ENCODE data around the gene MXD4. TPM values are rescaled to one million over a fixed set of nuclear protein-coding genes. Genes with fewer than 3 reads are reported as not detected.

Gene MXD4
- polyA plus RNA-seq, 1 of the 3 experiments (the other 2 are of a cell fraction), result 38.6 TPM

DNA sequence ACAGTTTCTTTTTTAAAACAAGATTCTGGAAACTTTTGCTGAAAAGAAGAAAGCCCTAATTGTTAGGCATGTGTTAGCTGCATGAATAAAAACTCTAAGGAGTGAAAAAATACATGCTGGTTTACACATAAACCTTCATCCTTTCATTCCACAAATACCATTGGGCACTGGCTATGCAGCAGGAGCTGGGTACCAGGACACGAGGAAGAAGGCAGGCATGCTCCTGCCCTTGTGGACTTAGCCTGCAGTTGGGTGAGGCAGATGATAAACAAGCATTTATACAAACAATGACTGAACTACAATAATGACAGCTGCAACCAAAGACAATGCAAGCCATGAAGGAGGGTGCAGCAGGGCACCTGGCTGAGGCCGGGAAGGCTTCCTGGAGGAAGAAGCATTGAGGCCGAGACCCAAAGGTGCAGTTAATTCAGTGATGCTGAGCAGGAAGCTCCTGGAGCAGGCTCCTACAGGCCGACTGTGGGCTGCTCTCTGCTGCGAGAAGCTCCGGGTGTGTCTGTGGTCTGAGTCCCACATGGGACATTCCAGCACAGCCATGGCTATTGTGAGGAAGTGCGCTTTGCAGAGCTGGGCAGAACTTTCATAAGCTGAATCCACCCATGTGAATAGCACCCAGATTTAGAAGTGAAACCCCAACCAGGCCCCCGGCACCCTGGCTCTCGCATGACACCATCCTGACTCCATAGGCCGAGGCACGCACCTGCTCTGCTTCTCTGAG is 44.0 kb upstream of the MXD4 start:
- H3K27ac ChIP-seq (ENCODE audit: low read depth in 2 of 2, low read length in 1 of 2), result no peak overlapping the region
- TF ChIP-seq TEAD4 (IDR thresholded peaks at IDR 0.05; ENCODE audit: borderline replicate concordance, insufficient read depth), result no peak
- no peak for TF ChIP-seq TAF1 (IDR thresholded peaks at IDR 0.05; ENCODE audit: borderline replicate concordance, low read depth, low read length)
- no peak for TF ChIP-seq SMC3 (IDR thresholded peaks at IDR 0.05; ENCODE audit: low read depth, low read length)
- no peak for TF ChIP-seq GATA2 (CRISPR knock-in tag; IDR thresholded peaks at IDR 0.05)
- H3F3A ChIP-seq (replicated peaks; ENCODE audit: insufficient read depth), result no peaks in the 10 kb centered on the region
- H3K4me1 ChIP-seq (ENCODE audit: control insufficient read depth in 1 of 2, insufficient read depth in 2 of 2, low read depth in 1 of 2, low read length in 1 of 2), result no peaks in the 10 kb centered on the region
- no peak overlapping the region for H3K9ac ChIP-seq
- H3K4me2 ChIP-seq, result no peak overlapping the region
- no peaks in the 10 kb centered on the region for H3K27me3 ChIP-seq (ENCODE audit: insufficient read depth)
- DNase-seq, result no peak
- 70% methylated on average over 9 of the region's 11 CpGs for WGBS (ENCODE audit: low lambda C conversion rate)
- POLR2A ChIA-PET, result no interaction called here
- H3K79me2 ChIP-seq (ENCODE audit: insufficient read depth), result no peaks in the 10 kb centered on the region
- H4K20me1 ChIP-seq (ENCODE audit: insufficient read depth), result no peaks in the 10 kb centered on the region
- H3K4me3 ChIP-seq (ENCODE audit: low read depth in 2 of 2, low read length in 1 of 2), result no peak overlapping the region
- no peaks in the 10 kb centered on the region for H3K36me3 ChIP-seq (replicated peaks in 1 of 2; ENCODE audit: control insufficient read depth in 1 of 2, insufficient read depth in 2 of 2, low read length in 1 of 2)
- H3K9me3 ChIP-seq, result no peaks in the 10 kb centered on the region; the same call in 1 of the 2 replicates
- no peak overlapping the region for H2AFZ ChIP-seq (ENCODE audit: low read depth)
- CTCF ChIA-PET, result interaction anchor here (0.6 to 1.6 kb wide), 3 partner anchors 13 to 290 kb away, joined by 3 to 4 read pairs (median 3); no protein-coding TSS in a partner anchor
- no peaks in the 10 kb centered on the region for H3K9me2 ChIP-seq

DNA sequence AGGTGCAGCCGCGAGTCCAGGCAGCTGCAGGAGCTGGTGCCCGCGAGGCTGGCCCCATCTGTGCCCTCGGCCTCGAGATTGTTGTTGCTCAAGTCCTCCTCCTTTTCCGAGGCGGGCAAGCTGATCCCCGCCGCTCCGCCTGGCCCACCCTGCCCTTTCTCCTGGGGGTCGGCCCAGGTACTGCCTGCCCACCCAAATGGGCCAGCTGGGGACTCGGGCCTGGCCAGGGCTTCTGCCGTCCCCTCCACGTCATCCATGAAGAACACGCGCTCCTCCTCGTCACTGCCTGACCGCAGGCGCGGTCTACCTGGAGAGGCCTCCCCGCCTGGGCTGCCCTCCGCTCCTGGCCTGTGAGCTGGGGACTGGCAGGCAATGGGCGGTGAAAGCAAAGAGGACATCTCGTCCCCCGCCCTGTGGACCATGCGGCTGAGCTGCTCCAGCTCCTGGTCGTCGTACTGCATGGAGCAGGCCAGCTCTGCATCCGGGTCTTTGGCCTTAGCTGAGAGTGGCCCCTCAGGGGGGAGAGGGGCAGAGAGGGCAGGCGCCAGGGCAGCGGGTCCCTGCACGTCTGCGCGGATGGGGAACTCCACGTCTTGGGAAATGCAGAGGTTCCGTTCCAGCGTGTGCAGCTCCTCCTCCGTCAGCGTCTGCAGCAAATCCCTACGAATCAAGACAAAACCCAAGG is 43.1 kb upstream of the MXD4 start:
- no peak for DNase-seq
- CTCF ChIA-PET, result interaction anchor here (0.6 to 1.6 kb wide), 2 partner anchors 48 to 289 kb away, joined by 3 to 4 read pairs; no protein-coding TSS in a partner anchor
- no peaks in the 10 kb centered on the region for H3K4me1 ChIP-seq (ENCODE audit: control insufficient read depth in 1 of 2, insufficient read depth in 2 of 2, low read depth in 1 of 2, low read length in 1 of 2)
- no peaks in the 10 kb centered on the region for H4K20me1 ChIP-seq (ENCODE audit: insufficient read depth)
- no peak for TF ChIP-seq ELF1 (IDR thresholded peaks at IDR 0.05)
- no peak for TF ChIP-seq MEF2A (IDR thresholded peaks at IDR 0.05; ENCODE audit: borderline replicate concordance, low read depth)
- no peak for TF ChIP-seq SIN3A (IDR thresholded peaks at IDR 0.05; ENCODE audit: borderline replicate concordance, low read depth, low read length)
- no peak for TF ChIP-seq RAD21 (IDR thresholded peaks at IDR 0.05; ENCODE audit: low read length)
- TF ChIP-seq TAF1 (IDR thresholded peaks at IDR 0.05; ENCODE audit: borderline replicate concordance, low read depth, low read length), result no peak
- TF ChIP-seq, protein P1, sequence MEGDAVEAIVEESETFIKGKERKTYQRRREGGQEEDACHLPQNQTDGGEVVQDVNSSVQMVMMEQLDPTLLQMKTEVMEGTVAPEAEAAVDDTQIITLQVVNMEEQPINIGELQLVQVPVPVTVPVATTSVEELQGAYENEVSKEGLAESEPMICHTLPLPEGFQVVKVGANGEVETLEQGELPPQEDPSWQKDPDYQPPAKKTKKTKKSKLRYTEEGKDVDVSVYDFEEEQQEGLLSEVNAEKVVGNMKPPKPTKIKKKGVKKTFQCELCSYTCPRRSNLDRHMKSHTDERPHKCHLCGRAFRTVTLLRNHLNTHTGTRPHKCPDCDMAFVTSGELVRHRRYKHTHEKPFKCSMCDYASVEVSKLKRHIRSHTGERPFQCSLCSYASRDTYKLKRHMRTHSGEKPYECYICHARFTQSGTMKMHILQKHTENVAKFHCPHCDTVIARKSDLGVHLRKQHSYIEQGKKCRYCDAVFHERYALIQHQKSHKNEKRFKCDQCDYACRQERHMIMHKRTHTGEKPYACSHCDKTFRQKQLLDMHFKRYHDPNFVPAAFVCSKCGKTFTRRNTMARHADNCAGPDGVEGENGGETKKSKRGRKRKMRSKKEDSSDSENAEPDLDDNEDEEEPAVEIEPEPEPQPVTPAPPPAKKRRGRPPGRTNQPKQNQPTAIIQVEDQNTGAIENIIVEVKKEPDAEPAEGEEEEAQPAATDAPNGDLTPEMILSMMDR (IDR thresholded peaks at IDR 0.05), result no peak
- no peak for TF ChIP-seq SMC3 (IDR thresholded peaks at IDR 0.05; ENCODE audit: low read depth, low read length)
- TF ChIP-seq JUND (IDR thresholded peaks at IDR 0.05), result no peak
- TF ChIP-seq, protein P2, sequence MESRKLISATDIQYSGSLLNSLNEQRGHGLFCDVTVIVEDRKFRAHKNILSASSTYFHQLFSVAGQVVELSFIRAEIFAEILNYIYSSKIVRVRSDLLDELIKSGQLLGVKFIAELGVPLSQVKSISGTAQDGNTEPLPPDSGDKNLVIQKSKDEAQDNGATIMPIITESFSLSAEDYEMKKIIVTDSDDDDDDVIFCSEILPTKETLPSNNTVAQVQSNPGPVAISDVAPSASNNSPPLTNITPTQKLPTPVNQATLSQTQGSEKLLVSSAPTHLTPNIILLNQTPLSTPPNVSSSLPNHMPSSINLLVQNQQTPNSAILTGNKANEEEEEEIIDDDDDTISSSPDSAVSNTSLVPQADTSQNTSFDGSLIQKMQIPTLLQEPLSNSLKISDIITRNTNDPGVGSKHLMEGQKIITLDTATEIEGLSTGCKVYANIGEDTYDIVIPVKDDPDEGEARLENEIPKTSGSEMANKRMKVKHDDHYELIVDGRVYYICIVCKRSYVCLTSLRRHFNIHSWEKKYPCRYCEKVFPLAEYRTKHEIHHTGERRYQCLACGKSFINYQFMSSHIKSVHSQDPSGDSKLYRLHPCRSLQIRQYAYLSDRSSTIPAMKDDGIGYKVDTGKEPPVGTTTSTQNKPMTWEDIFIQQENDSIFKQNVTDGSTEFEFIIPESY (IDR thresholded peaks at IDR 0.05; ENCODE audit: borderline replicate concordance, low read depth), result no peak
- no peak for TF ChIP-seq EZH2phosphoT487 (IDR thresholded peaks at IDR 0.05; ENCODE audit: borderline replicate concordance, low read depth)
- no peak for TF ChIP-seq RFX5 (IDR thresholded peaks at IDR 0.05; ENCODE audit: low read length)
- TF ChIP-seq, protein P3, sequence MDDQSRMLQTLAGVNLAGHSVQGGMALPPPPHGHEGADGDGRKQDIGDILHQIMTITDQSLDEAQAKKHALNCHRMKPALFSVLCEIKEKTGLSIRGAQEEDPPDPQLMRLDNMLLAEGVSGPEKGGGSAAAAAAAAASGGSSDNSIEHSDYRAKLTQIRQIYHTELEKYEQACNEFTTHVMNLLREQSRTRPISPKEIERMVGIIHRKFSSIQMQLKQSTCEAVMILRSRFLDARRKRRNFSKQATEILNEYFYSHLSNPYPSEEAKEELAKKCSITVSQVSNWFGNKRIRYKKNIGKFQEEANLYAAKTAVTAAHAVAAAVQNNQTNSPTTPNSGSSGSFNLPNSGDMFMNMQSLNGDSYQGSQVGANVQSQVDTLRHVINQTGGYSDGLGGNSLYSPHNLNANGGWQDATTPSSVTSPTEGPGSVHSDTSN (IDR thresholded peaks at IDR 0.05), result no peak
- TF ChIP-seq CHD2 (IDR thresholded peaks at IDR 0.05; ENCODE audit: low read length, partially characterized antibody), result no peak
- no peak for TF ChIP-seq EP300 (IDR thresholded peaks at IDR 0.05; ENCODE audit: borderline replicate concordance in 1 of 2, low read depth in 1 of 2, low read length in 1 of 2)
- TF ChIP-seq GABPA (IDR thresholded peaks at IDR 0.05; ENCODE audit: low read depth), result no peak
- no peak for TF ChIP-seq MXI1 (IDR thresholded peaks at IDR 0.05; ENCODE audit: low read depth, low read length)
- no peak for TF ChIP-seq FOXJ3 (CRISPR knock-in tag; IDR thresholded peaks at IDR 0.05)
- TF ChIP-seq NFIC (IDR thresholded peaks at IDR 0.05; ENCODE audit: borderline replicate concordance), result no peak
- no peak overlapping the region for H2AFZ ChIP-seq (ENCODE audit: low read depth)
- no peak overlapping the region for H3K27ac ChIP-seq (ENCODE audit: low read depth in 2 of 2, low read length in 1 of 2)
- no peak overlapping the region for H3K4me2 ChIP-seq
- no peaks in the 10 kb centered on the region for H3K9me2 ChIP-seq
- WGBS (ENCODE audit: low lambda C conversion rate), result 84% methylated on average over 13 of the region's 41 CpGs
- no peaks in the 10 kb centered on the region for H3K9me3 ChIP-seq
- H3K79me2 ChIP-seq (ENCODE audit: insufficient read depth), result no peaks in the 10 kb centered on the region
- H3F3A ChIP-seq (replicated peaks; ENCODE audit: insufficient read depth), result no peaks in the 10 kb centered on the region
- no peak overlapping the region for H3K4me3 ChIP-seq (ENCODE audit: low read depth in 2 of 2, low read length in 1 of 2)
- no peak overlapping the region for H3K9ac ChIP-seq
- H3K27me3 ChIP-seq (ENCODE audit: insufficient read depth), result no peaks in the 10 kb centered on the region
- no peaks in the 10 kb centered on the region for H3K36me3 ChIP-seq (replicated peaks in 1 of 2; ENCODE audit: control insufficient read depth in 1 of 2, insufficient read depth in 2 of 2, low read length in 1 of 2)
- POLR2A ChIA-PET, result no interaction called here

Measured in SK-N-SH (cell line).